ENCODE measurements around the gene FGF18.
"Not testable (repeated sequence)": the region's sequence is repeated elsewhere in the genome, so short reads cannot be mapped to it uniquely, and the experiment has no call there.

FGF18 gene

GRCh38 chr5:171401167-171401947 lies 18.1 kb upstream of the FGF18 start:
- no peak for DNase-seq

GRCh38 chr5:171402751-171403150 lies 16.7 kb upstream of the FGF18 start:
- not testable (repeated sequence) for DNase-seq

- DNase-seq, result peak; percentile 74
These were observed 13.8 kb upstream of the FGF18 start for GRCh38 chr5:171405615-171406014.

- no peak for DNase-seq
These were observed 12.2 kb upstream of the FGF18 start for GRCh38 chr5:171407234-171407633.

GRCh38 chr5:171409164-171410136 lies 10.0 kb upstream of the FGF18 start:
- DNase-seq, result peak; percentile 68

- no peak for DNase-seq
These were observed 9.3 kb upstream of the FGF18 start for GRCh38 chr5:171410181-171410580.

- DNase-seq, result no peak
These were observed 7.3 kb upstream of the FGF18 start for GRCh38 chr5:171412186-171412585.

GRCh38 chr5:171413153-171413910 lies 6.1 kb upstream of the FGF18 start:
- DNase-seq, result no peak

- not testable (repeated sequence) for DNase-seq
These were observed 5.5 kb upstream of the FGF18 start for GRCh38 chr5:171413993-171414392.

GRCh38 chr5:171415115-171415730 lies 4.2 kb upstream of the FGF18 start:
- peak; percentile 43 for DNase-seq

GRCh38 chr5:171416160-171417049 lies 3.0 kb upstream of the FGF18 start:
- DNase-seq, result no peak

- peak; percentile 78 for DNase-seq
These were observed 998 bp upstream of the FGF18 start for GRCh38 chr5:171418316-171418981.

- DNase-seq, result peak; percentile 58
These were observed 412 bp downstream of the FGF18 start for GRCh38 chr5:171419688-171420430.

- DNase-seq, result peak; percentile 46
These were observed 1.2 kb downstream of the FGF18 start for GRCh38 chr5:171420431-171421241.

- no peak for DNase-seq
These were observed 2.1 kb downstream of the FGF18 start for GRCh38 chr5:171421331-171422262.

GRCh38 chr5:171422495-171422894 lies 3.0 kb downstream of the FGF18 start:
- no peak for DNase-seq

- no peak for DNase-seq
These were observed 3.6 kb downstream of the FGF18 start for GRCh38 chr5:171422902-171423663.
